H1 (cell line): Measurements from ENCODE around the gene SCN2B. TPM values are rescaled to one million over a fixed set of nuclear protein-coding genes. Genes with fewer than 3 reads are reported as not detected.

Source experiments
- CTCF ChIA-PET: fragments of 300-600 bp; sonication (Branson Sonifier 250); formaldehyde crosslinking; loops from one replicate; lab custom pipeline; 2021; ENCODE audit not compliant: partially characterized antibody; lab: Charles Lee
- POLR2A ChIA-PET: fragments of 300-600 bp; sonication (Branson Sonifier 250); formaldehyde crosslinking; loops from one replicate; lab custom pipeline; 2021; ENCODE audit warnings: inconsistent platforms; ENCODE audit not compliant: partially characterized antibody; lab: Charles Lee
- DNase-seq, 2 experiments: peaks; one replicate each; pipeline versions ENCODE4 v3.0.0 to v3.0.0-alpha.2; 2010 to 2022; ENCODE audit warnings: low spot score in 2 of 2, low read depth in 1 of 2, mixed read lengths in 1 of 2
- FAIRE-seq: peaks from 2 replicates; lab custom pipeline; 2011; peaks lifted over from hg19 to GRCh38; lab: Jason Lieb, UNC
- H2AFZ ChIP-seq: 2 replicates; pipeline ENCODE4 v1.8.1; 2012; ENCODE audit warnings: low read length, inconsistent platforms
- H2AK5ac ChIP-seq: 2 replicates; pipeline ENCODE4 v1.6.1; 2013; ENCODE audit warnings: low read depth, low read length
- H2BK120ac ChIP-seq: replicated peaks from 2 replicates; pipeline ENCODE3; 2013; ENCODE audit warnings: low read depth, low read length, inconsistent platforms
- H2BK12ac ChIP-seq: 2 replicates; pipeline ENCODE4 v1.6.1; 2013; ENCODE audit warnings: low read depth, low read length
- H2BK15ac ChIP-seq: 2 replicates; pipeline ENCODE4 v1.6.1; 2013; ENCODE audit warnings: low read length
- H2BK20ac ChIP-seq: 2 replicates; pipeline ENCODE4 v1.6.1; 2013; ENCODE audit warnings: low read length
- H2BK5ac ChIP-seq: 2 replicates; pipeline ENCODE4 v1.6.1; 2013; ENCODE audit warnings: low read depth, low read length
- H3K14ac ChIP-seq: 2 replicates; pipeline ENCODE4 v1.6.1; 2013; ENCODE audit warnings: inconsistent platforms; ENCODE audit not compliant: insufficient read length
- H3K18ac ChIP-seq: 2 replicates; pipeline ENCODE4 v1.6.1; 2013; ENCODE audit warnings: low read length; ENCODE audit errors: extremely low read depth
- H3K23ac ChIP-seq: 2 replicates; pipeline ENCODE4 v1.6.1; 2013; ENCODE audit warnings: inconsistent platforms; ENCODE audit not compliant: insufficient read length
- H3K23me2 ChIP-seq: 2 replicates; pipeline ENCODE4 v1.6.1; 2013; ENCODE audit warnings: low read depth, low read length
- H3K27ac ChIP-seq: 2 replicates; pipeline ENCODE4 v1.6.1; 2011; ENCODE audit warnings: low read depth, low read length, inconsistent platforms
- H3K27me3 ChIP-seq, 4 experiments: replicated peaks in 1 of 4; 1 replicate in 1 of 4; 2 replicates in 3 of 4; pipeline versions ENCODE4 v1.6.1 to v1.8.1; 2011 to 2013; ENCODE audit warnings: low read length in 3 of 4, mild to moderate bottlenecking in 3 of 4, inconsistent platforms in 2 of 4, mixed read lengths in 2 of 4, moderate library complexity in 1 of 4; ENCODE audit not compliant: control insufficient read depth in 3 of 4, insufficient read depth in 3 of 4; ENCODE audit errors: extremely low read depth in 1 of 4
- H3K36me3 ChIP-seq, 4 experiments: 2 replicates each; pipeline versions ENCODE4 v1.6.1 to v1.8.1; 2011 to 2013; ENCODE audit warnings: mild to moderate bottlenecking in 4 of 4, low read length in 3 of 4, moderate library complexity in 2 of 4, control low read depth in 1 of 4, inconsistent platforms in 1 of 4; ENCODE audit not compliant: insufficient read depth in 4 of 4, control insufficient read depth in 2 of 4
- H3K4ac ChIP-seq: replicated peaks from 2 replicates; pipeline ENCODE3; 2013; ENCODE audit warnings: low read length, low read depth, mixed read lengths, inconsistent platforms; ENCODE audit not compliant: insufficient read length
- H3K4me1 ChIP-seq, 4 experiments: replicated peaks in 1 of 4; 1 replicate in 1 of 4; 2 replicates in 3 of 4; pipeline versions ENCODE4 v1.6.1 to v1.8.1; 2011 to 2013; ENCODE audit warnings: low read length in 3 of 4, inconsistent platforms in 2 of 4, mixed read lengths in 1 of 4; ENCODE audit not compliant: insufficient read depth in 4 of 4, control insufficient read depth in 3 of 4
- H3K4me2 ChIP-seq, 2 experiments: 2 replicates each; pipeline versions ENCODE4 v1.6.1 to v1.8.1; 2011 to 2013; ENCODE audit warnings: low read depth in 2 of 2, low read length in 2 of 2, control low read depth in 1 of 2, inconsistent platforms in 1 of 2, mild to moderate bottlenecking in 1 of 2; ENCODE audit not compliant: insufficient read depth in 1 of 2
- H3K4me3 ChIP-seq, 4 experiments: fragments of 200-600, 300-600 bp in 1 of 4; sonication (generic), shearing (Covaris generic), sonication (Bioruptor Twin) in 1 of 4; 2 replicates each; pipeline versions ENCODE4 v1.5.1 to v1.8.1; 2011 to 2016; ENCODE audit warnings: low read length in 4 of 4, low read depth in 3 of 4, control low read depth in 2 of 4, inconsistent platforms in 2 of 4, mild to moderate bottlenecking in 2 of 4, mixed read lengths in 1 of 4, moderate library complexity in 1 of 4; ENCODE audit not compliant: insufficient read depth in 2 of 4; ENCODE audit errors: extremely low read depth in 1 of 4
- H3K56ac ChIP-seq: replicated peaks from 2 replicates; pipeline ENCODE3; 2013; ENCODE audit warnings: low read depth, mild to moderate bottlenecking, mixed read lengths, low read length, inconsistent platforms; ENCODE audit not compliant: insufficient read length
- H3K79me1 ChIP-seq: 2 replicates; pipeline ENCODE4 v1.6.1; 2013; ENCODE audit warnings: low read depth, low read length, control low read depth
- H3K79me2 ChIP-seq, 2 experiments: 2 replicates each; pipeline versions ENCODE4 v1.6.1 to v1.8.1; 2012 to 2013; ENCODE audit warnings: low read length in 2 of 2, mild to moderate bottlenecking in 2 of 2, inconsistent platforms in 1 of 2; ENCODE audit not compliant: insufficient read depth in 2 of 2, control insufficient read depth in 1 of 2
- H3K9ac ChIP-seq, 4 experiments: replicated peaks in 1 of 4; 1 replicate in 1 of 4; 2 replicates in 3 of 4; pipeline versions ENCODE4 v1.6.1 to v1.8.1; 2011 to 2013; ENCODE audit warnings: low read depth in 3 of 4, low read length in 3 of 4, control low read depth in 2 of 4, mild to moderate bottlenecking in 2 of 4, moderate library complexity in 2 of 4, inconsistent platforms in 1 of 4; ENCODE audit errors: extremely low read depth in 1 of 4
- H3K9me3 ChIP-seq, 2 experiments: 2 replicates each; pipeline versions ENCODE4 v1.6.1 to v1.8.1; 2012 to 2013; ENCODE audit warnings: mild to moderate bottlenecking in 2 of 2, moderate library complexity in 2 of 2, control low read depth in 1 of 2, inconsistent platforms in 1 of 2, low read depth in 1 of 2, low read length in 1 of 2, mixed read lengths in 1 of 2; ENCODE audit not compliant: insufficient read depth in 2 of 2
- H4K20me1 ChIP-seq, 2 experiments: replicated peaks in 1 of 2; 2 replicates each; pipeline versions ENCODE3 to v1.8.1; 2011 to 2013; ENCODE audit warnings: inconsistent platforms in 2 of 2, low read length in 2 of 2, mild to moderate bottlenecking in 1 of 2; ENCODE audit not compliant: insufficient read depth in 2 of 2, control insufficient read depth in 1 of 2
- H4K5ac ChIP-seq: 2 replicates; pipeline ENCODE4 v1.6.1; 2013; ENCODE audit warnings: low read length, low read depth, mixed read lengths, inconsistent platforms; ENCODE audit not compliant: insufficient read length
- H4K8ac ChIP-seq: 2 replicates; pipeline ENCODE4 v1.8.0; 2013; ENCODE audit warnings: mild to moderate bottlenecking, moderate library complexity, low read length, inconsistent platforms; ENCODE audit not compliant: insufficient read depth; ENCODE audit errors: extremely low read depth
- H4K91ac ChIP-seq: replicated peaks from 2 replicates; pipeline ENCODE3; 2013; ENCODE audit warnings: low read length, mixed read lengths, inconsistent platforms; ENCODE audit not compliant: insufficient read length
- CTBP2 ChIP-seq: IDR thresholded peaks from 2 replicates; pipeline ENCODE4 v1.7.0; 2011; ENCODE audit warnings: borderline replicate concordance, mild to moderate bottlenecking, moderate library complexity, mixed read lengths, low read length; ENCODE audit not compliant: insufficient read depth, insufficient read length
- EGR1 ChIP-seq: IDR thresholded peaks from 2 replicates; pipeline ENCODE4 v1.6.1; 2011; ENCODE audit warnings: low read depth, low read length, borderline replicate concordance
- KDM1A ChIP-seq: fragments of 200-600, 300-600 bp; sonication (generic); IDR thresholded peaks from 2 replicates; pipeline ENCODE4 v1.7.1; 2016; ENCODE audit warnings: mild to moderate bottlenecking, low read length, borderline replicate concordance
- KDM5A ChIP-seq: fragments of 200-600 bp; IDR thresholded peaks from 2 replicates; pipeline ENCODE4 v1.7.1; 2012; ENCODE audit warnings: mild to moderate bottlenecking, low read length, inconsistent platforms, mixed read lengths
- RNF2 ChIP-seq: fragments of 200-900, 300-1000 bp; sonication (generic); IDR thresholded peaks from 2 replicates; pipeline ENCODE4 v1.7.1; 2016; ENCODE audit warnings: borderline replicate concordance, low read depth, mild to moderate bottlenecking, antibody characterized with exemption, low read length; ENCODE audit not compliant: poor library complexity, severe bottlenecking; ENCODE audit errors: missing control alignments
- SAP30 ChIP-seq: fragments of 300-600 bp; sonication (generic); IDR thresholded peaks from 2 replicates; pipeline ENCODE4 v1.7.1; 2012; ENCODE audit warnings: low read length, moderate library complexity, mild to moderate bottlenecking, inconsistent platforms; ENCODE audit not compliant: insufficient read depth, insufficient replicate concordance
- SIN3A ChIP-seq, 2 experiments: IDR thresholded peaks in 1 of 2; conservative IDR thresholded peaks in 1 of 2; 2 replicates each; pipeline ENCODE4 v1.6.1; 2011 to 2012; ENCODE audit warnings: low read length in 2 of 2, improper control_type of control experiment in 1 of 2, low read depth in 1 of 2, mild to moderate bottlenecking in 1 of 2
- WGBS, 2 experiments: shearing (Covaris generic) in 1 of 2; methylation state at CpG; one replicate each; pipeline versions ENCODE4 v1.1.6 to v1.1.7; 2013 to 2015; ENCODE audit warnings: low lambda C conversion rate in 2 of 2, mixed read lengths in 2 of 2, inconsistent platforms in 1 of 2, low coverage in 1 of 2, missing lambda C conversion rate in 1 of 2; ENCODE audit not compliant: insufficient replicate concordance in 2 of 2, insufficient coverage in 1 of 2, insufficient read length in 1 of 2; ENCODE audit errors: extremely low coverage in 1 of 2, missing lambda C conversion rate in 1 of 2; 5-methylcytosine and 5-hydroxymethylcytosine counted together
- long read RNA-seq, 2 experiments: library from RNA in 1 of 2; library from capped mRNA in 1 of 2; stranded (forward); transcript quantifications; one replicate each; pipeline ENCODE4 v2.0.0, GENCODE V29; 2021; ENCODE audit warnings: inconsistent platforms in 1 of 2
- polyA minus RNA-seq, 3 experiments: library from RNA; depleted of rRNA, polyadenylated mRNA; stranded (reverse); fragments of >200 nt; gene quantifications; 1 replicate in 2 of 3; 2 replicates in 1 of 3; pipeline ENCODE4 v1.2.3, GENCODE V29; 2011
- polyA plus RNA-seq, 7 experiments: library from polyadenylated mRNA; depleted of rRNA in 3 of 7; stranded (reverse) in 5 of 7; unstranded in 2 of 7; fragments of >200 nt in 5 of 7; fragments of 200-250 nt in 2 of 7; gene quantifications; 1 replicate in 5 of 7; 2 replicates in 1 of 7; 4 replicates in 1 of 7; pipeline versions ENCODE4 v1.2.1 to v1.2.3, GENCODE V29; 2011 to 2013; ENCODE audit warnings: missing spikeins in 2 of 7, mixed read lengths in 2 of 7
- total RNA-seq: library from RNA; stranded (reverse); fragmentation: NEBNext Ultra II Directional; extraction: Animal tissue kit (Norgen Biotek cat#: 25700); gene quantifications from 2 replicates; pipeline ENCODE4 v1.2.1, GENCODE V29; 2021

The SCN2B gene
- total RNA-seq (0.13 and 0.24 TPM in 2 replicates), polyA plus RNA-seq (2011; rRNA removed) (0.09 and 0.14 TPM in 2 replicates), polyA minus RNA-seq (2011; rRNA and poly(A)+ RNA removed) (0.22 and 0.34 TPM in 2 replicates)
- polyA plus RNA-seq (2011; cell fraction: cytosol; rRNA removed), result 0.17 TPM
- polyA plus RNA-seq (2011; cell fraction: nucleus; rRNA removed), result 0.10 TPM
- polyA plus RNA-seq (2012, experiment 1 of 2), result 0.17 to 0.28 TPM (median 0.20 TPM) in 4 replicates
- 0.20 TPM for polyA plus RNA-seq (2012, experiment 2 of 2)
- 0.12 TPM for polyA plus RNA-seq (2013, experiment 1 of 2)
- polyA plus RNA-seq (2013, experiment 2 of 2), result 0.13 TPM
- 0.51 TPM for polyA minus RNA-seq (2011; cell fraction: cytosol; rRNA and poly(A)+ RNA removed)
- polyA minus RNA-seq (2011; cell fraction: nucleus; rRNA and poly(A)+ RNA removed), result 0.30 TPM
- long read RNA-seq, experiment 1, result 0 reads
- long read RNA-seq, experiment 2, result 0 reads

GRCh38 chr11:118175993-118176777 lies at the start of gene SCN2B:
SCN2B (minus strand) TSS chr11:118176639; CDS start chr11:118176431, 208 bp downstream.
- 8% methylated on average over 14 of the region's 14 CpGs; no CpG with 5 or more reads in 1 of the 2 experiments for WGBS, 2 experiments
- Histone ChIP-seq H3K9me3 (no peaks in the 10 kb centered on the region), H3K14ac (no peak within 1 kb of the TSS), H3K4ac (peak within 1 kb of the TSS; percentile 14), H3K27me3 (peaks cover 3 to 45% (median 40%) of the 10 kb centered on the region in 4 experiments), H3K23ac (no peak within 1 kb of the TSS), H2AK5ac (peak within 1 kb of the TSS; percentile 65; the same call in 1 of the 2 replicates), H3K18ac (peak within 1 kb of the TSS; percentile 33; the same call in 1 of the 2 replicates), H2BK20ac (0 out of 2 replicates have a peak within 1 kb of the TSS, but pooled peaks have one; percentile 23), H4K5ac (no peak within 1 kb of the TSS), H3K79me2 (no peaks in the 10 kb centered on the region), H4K8ac (0 out of 2 replicates have a peak within 1 kb of the TSS, but pooled peaks have one; percentile 60), H4K91ac (peak within 1 kb of the TSS; percentile 49), H3K56ac (no peak within 1 kb of the TSS), H2BK120ac (no peak within 1 kb of the TSS), H2BK12ac (peak within 1 kb of the TSS; percentile 86; the same call in 1 of the 2 replicates), H3K4me1 (peaks cover 7 to 31% (median 20%) of the 10 kb centered on the region in 4 experiments), H3K27ac (no peak within 1 kb of the TSS), H2AFZ (peak within 1 kb of the TSS; percentile 73), H3K4me3 (peak within 1 kb of the TSS; percentile 64 to 74 (median 72)), H3K79me1 (no peaks in the 10 kb centered on the region), H4K20me1 (no peaks in the 10 kb centered on the region), H2BK5ac (peak within 1 kb of the TSS; percentile 60; the same call in 1 of the 2 replicates), H2BK15ac (peak within 1 kb of the TSS; percentile 90), H3K9ac (no peak within 1 kb of the TSS), H3K23me2 (peaks cover 11% of the 10 kb centered on the region), H3K4me2 (peak within 1 kb of the TSS; percentile 76 to 94), H3K36me3 (no peaks in the 10 kb centered on the region)
- FAIRE-seq (no peak), DNase-seq (peak in 1 of 2 experiments; percentile 64)
- ChIA-PET POLR2A (interaction anchor here (1.2 kb wide), 1 partner anchor 27 kb away, joined by 3 read pairs; no protein-coding TSS in a partner anchor), CTCF (interaction anchor here (0.6 to 2.3 kb wide), 4 partner anchors 20 to 213 kb away, joined by 4 to 15 read pairs (median 4); no protein-coding TSS in a partner anchor)
- TF ChIP-seq KDM1A (0 out of 2 replicates have a peak, but pooled peaks have one; percentile 53), CTBP2 (peak; percentile 94), SIN3A (conservative IDR thresholded peaks at IDR 0.05 in 1 of 2, IDR thresholded peaks at IDR 0.05 in 1 of 2; ENCODE audit: low read depth in 1 of 2, low read length in 2 of 2) (0 out of 4 replicates have a peak, but pooled peaks of 1 of the 2 experiments have one; percentile 62), SAP30 (peak; percentile 71), KDM5A (no peak), RNF2 (no peak), EGR1 (0 out of 2 replicates have a peak, but pooled peaks have one; percentile 17)
